Right lung (tissue), 5 donors: ENCODE data around the gene PON2. TPM values are rescaled to one million over a fixed set of nuclear protein-coding genes. Genes with fewer than 3 reads are reported as not detected.
"Not testable (repeated sequence)": the region's sequence is repeated elsewhere in the genome, so short reads cannot be mapped to it uniquely, and the experiment has no call there.

Experiments
- DNase-seq, 2 donors: peaks; one replicate each; pipeline ENCODE4 v3.0.0-alpha.2; 2013
- polyA plus RNA-seq, 5 donors: library from polyadenylated mRNA; unstranded; fragments of 120-200 nt; gene quantifications; one replicate each; pipeline versions ENCODE4 v1.2.1 to v1.2.3, GENCODE V29; 2013; ENCODE audit warnings: inconsistent platforms in 1 of 5, low replicate concordance in 1 of 5; ENCODE audit not compliant: insufficient read length in 5 of 5, insufficient read depth in 1 of 5

PON2 gene
- polyA plus RNA-seq, 5 donors, result 221 to 436 (median 330) TPM

DNA sequence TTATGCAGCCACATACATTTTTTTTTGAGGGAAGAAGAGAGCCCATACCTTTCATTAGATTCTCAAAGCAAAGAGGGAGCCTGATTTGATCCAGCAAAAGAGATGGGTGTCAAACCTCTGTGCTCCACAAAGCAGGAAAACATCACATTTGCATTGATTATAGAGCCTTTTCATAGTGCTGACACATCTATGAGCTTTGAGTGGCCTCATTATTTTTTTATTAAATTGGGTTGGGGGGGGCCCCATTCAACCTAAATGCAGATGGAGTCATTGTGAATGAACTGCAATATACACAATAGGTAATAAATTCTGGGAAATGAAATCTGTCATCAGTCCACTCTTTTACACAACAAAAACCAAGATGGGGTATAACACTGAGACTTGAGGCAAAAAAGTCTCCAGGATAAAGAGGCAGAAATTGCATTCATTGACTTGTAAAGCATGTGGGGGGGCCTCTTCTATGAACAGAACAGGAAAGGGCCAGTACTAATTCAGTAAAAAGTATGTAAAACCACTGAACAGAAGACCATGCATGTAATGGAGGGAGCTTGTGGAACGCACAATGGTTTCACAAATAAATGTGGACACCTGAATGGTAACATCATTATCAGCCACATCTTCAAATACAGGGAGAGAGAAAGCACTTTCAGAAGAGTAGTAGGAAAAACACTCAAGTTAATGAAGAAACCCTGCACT, 33.2 kb upstream of the PON2 start:
- DNase-seq, result no peak

DNA sequence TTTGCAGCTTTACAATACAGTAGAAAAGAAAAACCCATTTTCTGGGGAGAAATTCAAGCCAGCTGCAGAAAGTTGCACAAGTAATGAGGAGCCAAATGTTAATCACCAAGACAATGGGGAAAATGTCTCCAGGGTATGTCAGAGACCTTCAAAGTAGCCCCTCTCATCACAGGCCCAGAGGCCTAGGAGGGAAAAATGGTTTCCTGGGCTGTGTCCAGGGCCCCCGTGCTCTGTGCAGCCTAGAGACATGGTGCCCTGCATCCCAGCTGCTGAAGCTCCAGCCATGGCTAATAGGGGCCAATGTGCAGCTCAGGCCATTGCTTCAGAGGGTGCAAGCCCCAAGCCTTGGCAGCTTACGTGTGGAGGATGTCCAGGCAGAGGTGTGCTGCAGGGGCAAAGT, 25.8 kb upstream of the PON2 start:
- DNase-seq, result not testable (repeated sequence)

DNA sequence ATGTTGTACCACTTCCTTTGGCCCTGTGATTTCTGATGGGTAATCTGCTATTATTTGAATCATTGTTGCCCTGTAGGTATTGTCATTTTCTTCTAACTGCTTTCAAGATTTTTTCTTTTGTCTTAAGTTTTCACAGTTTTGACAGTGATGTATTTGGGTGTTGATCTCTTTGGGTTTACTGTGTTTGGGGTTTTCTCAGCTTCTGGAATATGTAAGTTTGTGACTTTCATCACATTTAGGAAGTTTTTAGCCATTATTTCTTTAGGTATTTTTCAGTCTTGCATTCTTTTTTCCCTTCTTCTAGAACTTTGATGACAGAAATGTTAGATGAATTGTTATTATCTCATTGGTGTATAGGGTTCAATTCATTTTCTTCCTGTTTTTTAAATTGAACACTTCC, 23.1 kb upstream of the PON2 start:
- no peak for DNase-seq

DNA sequence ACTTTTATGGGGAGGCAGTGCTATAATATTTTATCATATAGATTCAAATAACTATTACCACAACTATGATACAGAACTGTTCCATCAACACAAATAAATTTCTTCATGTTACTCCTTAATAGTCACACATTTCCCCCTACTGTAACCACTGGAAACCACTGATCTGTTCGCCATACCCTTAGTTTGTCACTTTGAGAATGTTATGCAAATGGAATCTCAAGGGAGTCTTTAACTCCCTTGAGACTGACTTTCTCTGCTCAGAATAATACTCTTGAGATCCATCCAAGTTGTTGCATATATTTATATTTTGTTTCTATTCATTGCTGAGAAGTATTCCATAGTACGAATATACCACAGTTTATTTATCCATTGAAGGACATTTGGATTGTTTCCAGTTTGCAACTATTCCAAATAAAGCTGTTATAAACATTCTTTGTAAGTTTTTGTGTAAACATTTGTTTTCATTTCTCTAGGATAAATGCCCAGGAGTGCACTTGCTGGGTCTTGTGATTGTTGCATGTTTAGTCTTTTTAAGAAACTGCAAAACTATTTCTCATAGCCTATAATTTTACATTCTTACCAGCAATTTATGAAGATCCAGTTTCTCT, 19.7 kb upstream of the PON2 start:
- no peak for DNase-seq

DNA sequence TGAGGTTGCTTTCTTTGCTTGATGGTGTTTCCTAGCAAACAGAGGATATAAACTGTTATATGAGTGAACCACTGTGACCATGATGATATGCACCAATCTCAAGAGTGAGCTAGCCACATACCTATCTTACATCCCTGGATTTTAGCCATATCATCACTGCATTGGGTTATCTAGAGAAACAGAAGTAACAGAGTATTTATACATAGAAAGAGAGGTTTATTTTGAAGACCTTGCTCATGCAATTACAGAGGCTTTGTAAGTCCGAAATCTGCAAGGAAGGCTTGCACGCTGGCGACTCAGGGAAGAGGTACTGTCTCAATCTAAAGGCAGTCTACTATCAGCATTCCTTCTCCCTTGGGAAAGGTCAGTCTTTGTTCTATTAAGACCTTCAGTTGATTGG, 11.8 kb upstream of the PON2 start:
- no peak for DNase-seq

DNA sequence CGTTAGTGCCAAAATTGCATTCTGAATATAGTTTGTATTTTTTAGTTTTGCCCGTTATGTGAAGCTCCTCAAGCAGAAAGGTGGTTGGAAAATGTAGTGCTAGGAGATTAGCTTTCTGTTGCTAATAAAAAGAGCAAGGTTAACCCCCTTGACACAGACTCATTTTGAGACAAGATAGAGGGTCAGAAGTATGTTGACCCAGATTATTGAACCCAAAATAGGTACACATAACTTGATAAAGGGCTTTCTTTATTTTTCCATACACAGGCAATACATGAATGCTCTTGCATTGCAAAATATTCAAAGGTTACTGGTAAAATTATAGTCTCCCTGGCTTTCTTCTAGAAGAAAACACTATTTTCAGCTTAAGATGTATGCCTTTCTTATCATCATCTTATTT, 10.0 kb upstream of the PON2 start:
- no peak for DNase-seq

DNA sequence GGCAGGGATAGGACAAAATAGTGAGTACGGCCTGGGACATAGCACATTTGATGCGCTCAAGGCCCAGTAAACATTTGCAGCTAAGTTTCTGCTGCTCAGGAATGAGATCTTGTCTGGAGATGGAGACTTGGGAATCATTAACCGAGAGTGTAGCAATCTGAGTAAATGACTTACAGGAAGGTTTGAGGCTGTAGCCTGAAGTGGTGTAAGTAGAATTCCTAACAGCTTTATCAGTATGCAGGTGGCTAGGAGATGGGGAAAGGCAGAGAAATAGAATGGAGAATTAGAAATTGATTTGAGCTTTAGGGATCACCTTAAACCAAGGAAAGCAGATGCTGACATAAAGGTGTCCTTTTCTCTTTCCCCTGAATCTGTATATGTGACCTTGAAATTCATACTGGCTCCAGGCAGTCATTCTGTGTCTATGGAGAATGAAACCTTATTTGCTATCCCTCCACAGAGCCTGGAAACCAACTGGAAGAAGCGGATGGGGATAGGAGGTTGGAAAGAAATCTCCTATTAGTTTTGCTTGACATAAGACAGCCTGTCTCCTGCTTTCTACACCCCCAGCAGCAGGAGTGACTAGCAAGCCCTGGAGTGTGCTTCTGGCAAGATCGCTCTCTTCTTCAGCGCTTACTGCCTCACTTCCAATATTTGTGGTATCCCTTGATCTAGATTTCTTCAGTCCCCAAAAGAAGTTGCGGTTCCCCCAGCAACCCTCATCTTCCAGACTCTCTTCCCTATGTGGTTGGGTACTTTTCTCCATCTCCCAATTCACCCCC, 6.4 kb upstream of the PON2 start:
- peak in 1 of 2 donors; percentile 49 for DNase-seq

DNA sequence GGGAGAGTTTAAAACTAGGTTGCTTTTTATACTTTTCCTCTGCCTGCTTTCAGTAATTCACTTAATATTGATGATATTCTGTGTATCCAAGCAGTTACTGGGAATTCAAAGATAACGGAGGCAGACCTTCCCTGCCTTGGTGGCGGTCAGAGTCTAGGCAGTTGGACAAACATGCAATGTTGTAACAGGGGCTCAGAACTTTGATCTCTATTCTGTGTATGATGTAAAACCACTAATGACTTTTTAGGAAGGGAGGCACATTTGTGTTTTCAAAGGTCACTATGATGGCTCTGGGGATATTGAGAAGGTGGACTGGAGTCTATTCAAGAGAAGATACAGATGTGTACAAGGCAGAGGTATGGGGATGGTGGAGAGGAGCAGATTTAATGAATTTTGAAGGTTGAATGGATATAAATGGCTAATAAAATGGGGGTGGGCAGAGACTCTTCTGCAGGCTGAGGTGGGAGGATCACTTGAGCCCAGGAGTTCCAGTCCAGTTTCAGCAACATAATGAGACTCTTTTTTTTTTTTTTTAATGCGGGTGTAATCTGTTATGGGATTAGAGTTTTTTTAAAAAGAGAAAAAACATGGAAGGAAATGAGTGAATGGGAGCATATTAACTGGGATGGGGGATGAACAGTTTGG, 5.7 kb upstream of the PON2 start:
- no peak for DNase-seq

DNA sequence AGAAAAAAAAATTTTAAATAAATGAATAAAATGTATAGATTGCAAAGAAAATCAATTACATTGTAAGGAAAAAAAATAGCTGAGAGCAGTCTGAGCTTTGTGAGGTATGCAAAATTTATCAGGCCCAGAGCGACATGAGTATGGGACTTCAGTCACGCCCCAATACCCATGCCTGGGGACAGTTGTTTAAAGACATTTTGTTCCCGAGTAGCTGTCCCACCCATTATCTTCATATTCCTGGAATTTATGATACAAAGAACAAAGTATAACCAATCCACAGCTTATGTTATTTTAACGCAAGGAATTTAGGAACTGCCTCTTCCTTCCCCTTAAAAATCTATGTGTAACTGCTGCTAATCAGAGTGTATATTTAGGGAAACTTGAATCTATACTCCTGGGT, 1.6 kb upstream of the PON2 start:
- DNase-seq, result no peak

DNA sequence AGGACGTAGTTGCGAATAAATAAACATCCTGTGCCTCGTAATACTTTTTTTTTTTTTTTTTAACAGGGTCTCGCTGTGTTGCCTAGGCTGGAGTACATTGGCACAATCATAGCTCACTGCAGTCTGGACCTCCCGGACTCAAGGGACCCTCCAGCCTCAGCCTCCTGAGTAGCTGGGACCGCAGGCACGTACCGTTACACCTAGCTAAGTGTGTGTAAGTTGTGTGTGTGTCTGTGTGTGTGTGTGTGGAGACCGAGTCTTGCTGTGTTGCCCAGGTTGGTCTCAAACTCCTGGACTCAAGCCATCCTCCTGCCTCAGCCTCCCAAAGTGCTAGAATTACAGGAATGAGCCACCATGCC, 573 bp upstream of the PON2 start:
- peak in 1 of 2 donors; percentile 37 for DNase-seq

DNA sequence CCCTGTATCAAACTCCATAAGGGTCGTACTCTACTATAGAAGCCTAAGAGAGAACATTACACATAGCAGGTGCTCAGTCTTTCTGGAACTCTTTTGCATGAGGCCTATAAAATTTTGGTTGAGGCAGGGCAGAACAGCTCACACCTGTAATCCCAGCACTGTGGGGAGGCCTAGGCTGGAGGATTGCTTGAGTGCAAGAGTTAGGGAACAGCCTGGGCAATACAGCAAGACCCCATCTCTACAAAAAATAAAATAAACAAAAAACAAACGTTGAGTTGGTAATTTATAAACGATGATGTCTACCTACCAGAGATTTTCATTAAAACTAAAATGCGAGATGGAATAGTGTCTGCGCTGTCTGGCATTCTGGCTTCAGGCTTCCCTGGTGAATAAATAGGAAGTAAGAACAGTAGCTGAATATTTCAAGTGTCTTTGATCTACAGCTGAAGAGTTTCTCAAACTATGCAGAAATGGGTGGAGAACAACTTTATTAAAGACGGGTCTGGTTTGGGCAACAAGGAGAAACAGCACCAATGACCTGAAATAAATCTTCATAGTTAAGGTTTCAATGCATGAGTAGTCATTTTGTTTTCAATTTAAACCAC, 774 bp downstream of the PON2 start:
- DNase-seq, result no peak

DNA sequence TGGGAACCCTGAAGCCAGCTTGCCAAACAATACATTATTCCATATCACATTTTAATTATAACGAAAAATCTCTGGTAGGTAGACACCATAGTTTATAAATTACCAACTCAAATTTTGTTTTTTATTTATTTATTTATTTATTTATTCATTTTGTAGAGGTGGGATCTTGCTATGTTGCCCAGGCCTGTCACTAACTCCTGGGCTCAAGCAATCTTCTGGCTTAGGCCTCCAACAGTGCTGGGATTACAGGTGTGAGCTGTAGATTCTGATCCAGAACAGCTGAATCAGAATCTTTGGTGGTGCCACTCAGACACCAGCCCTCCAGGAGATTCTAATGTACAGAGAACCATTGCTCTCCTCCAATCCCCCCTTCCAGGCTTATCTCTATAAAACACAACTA, 1.7 kb downstream of the PON2 start:
- DNase-seq, result no peak

DNA sequence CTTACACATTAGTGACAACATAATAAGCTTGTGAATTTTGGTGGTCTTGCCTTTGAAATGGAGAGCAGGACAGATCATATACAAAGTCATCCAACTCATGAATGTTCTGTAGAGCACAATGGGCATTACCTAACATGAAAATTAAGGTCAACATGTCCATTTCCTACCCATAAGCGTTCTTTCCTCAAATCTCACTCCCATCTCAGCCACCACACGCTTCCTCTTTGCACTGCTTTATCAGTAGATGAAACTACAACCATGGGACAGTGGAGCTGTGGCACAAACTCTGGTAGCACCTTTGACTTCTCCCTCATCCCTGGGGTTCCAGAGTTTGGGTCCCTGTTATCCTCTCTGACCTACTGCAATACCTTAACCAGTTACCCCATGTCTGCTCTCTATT, 2.2 kb downstream of the PON2 start:
- no peak for DNase-seq

DNA sequence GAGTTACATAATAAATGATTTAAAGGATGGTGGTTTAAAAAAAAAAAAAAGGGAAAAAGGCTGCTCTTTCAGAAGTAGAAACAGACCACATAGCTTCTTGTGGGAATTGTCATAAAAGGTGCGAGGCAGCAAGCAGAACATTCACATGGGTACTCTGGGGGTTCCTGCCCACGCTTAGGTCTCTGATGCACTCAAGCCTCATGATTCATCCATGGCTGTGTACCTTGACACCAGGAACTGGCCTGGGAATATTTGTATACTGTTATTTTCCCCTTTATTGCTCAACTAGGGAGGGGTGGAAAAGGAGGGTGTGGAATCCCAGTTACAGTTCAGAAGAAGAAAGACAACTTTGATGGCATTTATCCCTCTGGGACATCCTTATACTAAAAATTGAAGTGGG, 4.0 kb downstream of the PON2 start:
- DNase-seq, result no peak

DNA sequence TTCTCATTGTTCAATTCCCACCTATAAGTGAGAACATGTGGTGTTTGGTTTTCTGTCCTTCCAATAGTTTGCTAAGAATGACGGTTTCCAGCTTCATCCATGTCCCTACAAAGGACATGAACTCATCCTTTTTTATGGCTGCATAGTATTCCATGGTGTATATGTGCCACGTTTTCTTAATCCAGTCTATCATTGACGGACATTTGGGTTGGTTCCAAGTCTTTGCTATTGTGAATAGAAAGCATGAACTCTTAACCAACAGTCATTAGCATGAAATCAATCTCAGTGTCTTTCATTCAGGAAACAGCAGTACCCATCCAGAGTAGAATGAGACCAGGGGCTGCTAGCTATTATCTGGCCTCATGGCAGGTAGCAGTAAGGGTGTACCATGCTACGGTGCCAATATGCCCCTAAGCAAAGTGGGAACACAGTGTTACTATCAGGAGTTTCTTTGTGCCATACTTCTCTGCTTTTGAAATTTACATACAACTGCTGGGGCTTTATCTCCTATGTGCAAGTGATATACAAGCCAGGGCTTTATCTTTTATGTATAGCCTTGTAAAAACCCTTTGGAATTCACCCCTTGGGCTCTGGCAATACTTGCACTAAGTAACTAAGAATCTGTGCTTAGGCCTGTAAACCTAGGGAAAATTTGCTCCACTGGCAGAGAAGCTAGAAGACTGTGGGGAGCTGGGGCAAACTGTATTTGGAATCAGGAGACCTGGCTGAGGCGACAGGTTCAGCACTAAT, 5.4 kb downstream of the PON2 start:
- DNase-seq, result no peak

DNA sequence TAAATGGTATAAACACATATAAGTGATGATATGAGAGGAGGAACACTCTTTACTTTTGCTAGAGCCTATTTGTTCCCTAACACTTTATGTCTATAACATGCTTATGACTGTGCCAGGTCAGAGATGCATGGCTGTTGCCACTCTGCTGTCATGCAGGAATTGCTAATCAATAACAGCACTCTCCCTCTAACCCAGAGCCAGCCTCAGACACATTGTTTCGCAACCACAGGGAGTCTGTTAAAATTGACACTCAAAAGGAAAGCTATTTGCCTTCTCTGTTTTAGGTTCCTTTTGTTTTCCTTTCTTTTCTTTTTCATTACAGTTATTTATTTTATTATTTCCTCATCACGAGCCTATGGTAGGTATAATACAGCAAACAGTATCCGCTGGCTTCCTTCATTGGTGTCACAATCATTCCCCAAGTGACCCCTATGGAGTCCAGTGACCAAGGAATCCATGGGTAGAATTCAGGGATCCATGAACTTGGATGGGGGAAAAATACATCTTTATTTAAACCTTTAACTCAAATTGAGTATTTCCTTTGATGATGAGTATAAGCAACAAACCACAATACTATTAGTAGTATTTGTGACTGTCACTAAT, 6.8 kb downstream of the PON2 start:
- DNase-seq, result no peak

DNA sequence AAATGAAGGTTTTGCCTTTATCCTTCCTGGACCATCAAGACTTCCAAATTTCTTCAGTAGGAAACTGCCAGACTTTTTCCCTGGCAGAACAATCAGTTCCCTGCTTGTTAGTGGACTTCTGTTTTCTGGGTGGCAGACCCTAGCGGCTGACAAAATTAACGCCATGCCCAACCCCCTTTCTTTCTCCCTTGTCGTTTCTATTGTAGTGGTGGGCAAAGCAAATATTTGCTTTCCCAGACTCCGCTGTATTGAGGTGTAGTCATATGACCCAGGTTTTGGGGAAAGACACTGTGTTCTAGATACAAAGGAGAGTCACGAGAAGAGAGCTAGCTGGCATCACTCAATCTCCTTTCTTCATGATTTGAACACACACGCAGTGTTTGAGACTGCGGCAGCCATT, 7.7 kb downstream of the PON2 start:
- no peak for DNase-seq

DNA sequence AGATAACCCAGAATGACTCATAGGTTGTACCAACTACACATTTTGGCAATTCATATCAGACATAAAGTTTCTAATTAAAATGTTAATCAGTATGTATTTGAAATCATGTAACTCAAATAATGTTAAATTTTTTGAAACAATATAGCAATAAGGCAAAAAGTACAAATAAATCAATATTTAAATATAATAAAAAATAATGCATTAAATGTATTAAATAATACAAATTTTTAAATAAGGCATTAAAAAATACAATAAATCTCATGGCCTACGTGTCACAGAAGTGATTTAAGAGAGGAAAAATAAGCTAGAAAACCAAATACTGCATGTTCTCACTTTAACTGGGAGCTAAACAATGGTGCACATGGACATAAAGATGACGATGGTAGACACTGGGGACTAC, 9.1 kb downstream of the PON2 start:
- DNase-seq, result no peak

DNA sequence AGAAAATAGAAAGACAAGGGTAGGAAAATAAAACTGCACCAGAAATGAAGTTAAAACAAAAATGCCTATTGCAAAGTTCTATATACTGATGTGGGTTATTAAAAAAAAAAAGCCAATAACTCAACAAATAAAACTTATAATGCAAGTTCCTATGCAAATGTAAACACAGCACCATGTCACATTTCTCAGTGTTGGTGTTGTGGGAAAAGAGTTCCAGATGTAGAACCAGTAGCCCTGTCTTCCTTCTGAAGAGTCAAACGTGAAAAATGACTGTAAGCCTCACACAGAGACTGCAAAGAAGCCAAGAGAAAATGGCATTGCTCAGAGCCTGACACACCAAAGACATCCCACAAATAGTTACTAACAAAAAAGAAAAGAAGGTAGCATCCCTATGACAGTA, 10.1 kb downstream of the PON2 start:
- DNase-seq, result no peak

DNA sequence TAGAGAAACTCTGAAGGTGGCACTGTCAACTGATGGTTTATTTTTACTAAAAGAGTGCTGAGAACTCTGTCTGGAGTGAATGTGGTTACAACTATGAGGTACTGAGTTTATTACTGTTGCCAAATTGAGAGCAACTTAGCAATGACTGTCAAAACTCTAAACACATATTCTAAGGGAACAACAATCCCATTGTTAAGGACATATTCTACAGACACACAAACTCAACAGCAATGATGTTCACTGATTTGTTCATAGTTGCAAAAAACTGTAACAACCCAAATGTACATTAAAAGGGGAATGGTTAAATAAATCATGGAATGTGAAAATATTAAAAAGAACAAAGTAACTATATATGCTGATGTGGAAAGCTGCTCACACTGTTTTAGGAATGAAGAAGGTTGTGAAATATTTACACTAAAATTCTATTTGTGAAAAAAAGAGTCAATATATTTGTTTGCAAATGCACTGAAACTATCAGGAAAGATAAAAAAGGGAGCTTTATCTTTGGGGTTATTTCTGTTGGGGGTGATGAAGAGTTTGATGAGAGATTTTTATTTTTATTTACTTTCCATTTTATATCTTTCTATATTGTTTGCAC, 12.9 kb downstream of the PON2 start:
- DNase-seq, result no peak
